Measurements from ENCODE around the gene MAP3K7.

The MAP3K7 gene

DNA sequence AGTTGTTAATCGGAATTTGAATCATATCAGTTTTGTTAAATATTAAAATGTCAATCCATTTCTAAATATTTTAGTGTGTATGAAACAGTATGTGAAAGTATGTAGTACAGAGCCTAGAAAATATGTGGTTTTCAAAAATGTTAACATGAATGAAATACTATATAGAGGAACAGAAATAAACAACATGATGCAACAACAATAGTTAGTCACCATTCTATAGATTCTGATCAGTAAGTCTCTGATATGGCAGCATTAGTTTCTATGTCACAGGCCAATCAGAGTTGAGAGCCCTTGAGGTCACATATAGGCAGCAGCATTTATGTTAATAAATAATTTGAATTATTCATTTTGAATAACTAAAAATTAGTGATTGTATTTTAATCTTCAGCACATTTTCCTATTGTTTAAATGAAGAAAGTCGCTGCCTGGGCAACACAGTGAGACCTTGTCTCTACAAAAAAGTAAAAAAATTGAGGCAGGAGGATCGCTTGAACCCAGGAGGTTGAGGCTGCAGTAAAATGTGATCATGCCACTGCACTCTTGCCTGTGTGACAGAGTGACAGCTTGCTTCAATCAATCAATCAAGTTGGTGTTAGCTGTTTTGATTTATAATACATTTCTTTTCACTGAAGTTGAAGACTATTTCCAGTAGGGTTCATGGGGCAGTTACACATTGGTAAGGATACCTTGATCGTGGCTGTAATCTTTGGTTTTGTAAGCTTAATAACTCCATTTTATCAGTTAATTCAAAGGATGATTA, 11.5 kb upstream of the MAP3K7 start:
- no peaks in the 10 kb centered on the region for H3K4me1 ChIP-seq (ENCODE audit: insufficient read depth, low read length)
- H3K9ac ChIP-seq (ENCODE audit: low read depth, low read length): no peak overlapping the region
- 0 out of 2 replicates have a peak, but pooled peaks cover 3% of the 10 kb centered on the region for H3K27me3 ChIP-seq (ENCODE audit: insufficient read depth, low read length)
- H3K36me3 ChIP-seq (ENCODE audit: insufficient read depth, low read depth, low read length): no peaks in the 10 kb centered on the region
- H3K27ac ChIP-seq (ENCODE audit: low read length): no peak overlapping the region
- no peaks in the 10 kb centered on the region for H3K9me3 ChIP-seq (ENCODE audit: insufficient read depth, low read depth, low read length)
- H3K4me3 ChIP-seq (ENCODE audit: low read length): no peak overlapping the region

DNA sequence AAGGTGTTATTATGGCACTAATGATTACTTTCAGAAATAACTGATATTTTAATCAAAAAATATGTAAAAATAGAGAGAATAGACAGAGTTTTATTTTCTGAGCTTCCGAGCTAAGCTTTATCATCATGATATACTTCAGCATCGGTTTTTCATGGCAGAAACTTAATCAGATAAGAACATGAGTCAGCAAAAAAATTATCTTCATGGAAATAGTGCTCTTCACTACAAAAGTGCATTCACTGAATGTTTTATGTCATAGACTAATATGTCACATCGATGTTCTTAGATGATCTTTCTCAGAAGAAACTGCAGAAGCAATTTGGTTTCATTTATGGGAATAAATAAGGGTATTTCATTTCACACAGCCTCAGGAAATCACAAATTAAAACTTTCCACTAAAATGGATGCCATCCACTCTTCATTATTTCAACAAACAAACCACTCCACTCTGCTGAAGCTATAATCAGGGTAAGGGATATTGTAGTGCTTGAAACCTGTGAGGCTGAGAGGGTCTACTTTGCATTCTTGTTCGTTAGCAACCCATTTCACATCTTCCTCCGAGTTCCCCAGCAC, 10.2 kb upstream of the MAP3K7 start:
- H3K36me3 ChIP-seq (ENCODE audit: insufficient read depth, low read depth, low read length): no peaks in the 10 kb centered on the region
- no peak overlapping the region for H3K27ac ChIP-seq (ENCODE audit: low read length)
- no peak overlapping the region for H3K9ac ChIP-seq (ENCODE audit: low read depth, low read length)
- no peaks in the 10 kb centered on the region for H3K9me3 ChIP-seq (ENCODE audit: insufficient read depth, low read depth, low read length)
- no peaks in the 10 kb centered on the region for H3K4me1 ChIP-seq (ENCODE audit: insufficient read depth, low read length)
- H3K27me3 ChIP-seq (ENCODE audit: insufficient read depth, low read length): 0 out of 2 replicates have a peak, but pooled peaks cover 3% of the 10 kb centered on the region
- no peak overlapping the region for H3K4me3 ChIP-seq (ENCODE audit: low read length)

DNA sequence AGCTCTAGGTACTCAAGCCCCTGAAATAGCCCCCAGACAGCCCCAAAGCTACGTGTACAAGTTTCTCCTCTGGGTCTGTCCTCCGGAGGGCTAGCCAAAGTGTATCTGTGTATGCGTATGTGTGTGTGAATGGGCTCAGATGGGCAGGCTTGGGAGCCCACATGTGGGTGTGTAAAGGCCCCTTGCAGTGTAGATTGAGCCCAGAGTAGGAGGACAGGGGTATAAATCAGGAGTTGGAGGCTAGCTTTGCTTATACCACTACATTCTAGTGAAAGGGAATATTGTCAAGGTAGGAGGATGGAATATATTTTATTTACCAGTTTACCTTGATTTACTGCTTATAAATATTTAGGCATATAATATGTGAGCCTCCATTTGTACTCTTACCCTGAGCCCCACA, 9.0 kb upstream of the MAP3K7 start:
- H3K4me3 ChIP-seq (ENCODE audit: low read length): no peak overlapping the region
- H3K27ac ChIP-seq (ENCODE audit: low read length): no peak overlapping the region
- no peaks in the 10 kb centered on the region for H3K36me3 ChIP-seq (ENCODE audit: insufficient read depth, low read depth, low read length)
- no peaks in the 10 kb centered on the region for H3K9me3 ChIP-seq (ENCODE audit: insufficient read depth, low read depth, low read length)
- no peak overlapping the region for H3K9ac ChIP-seq (ENCODE audit: low read depth, low read length)
- H3K27me3 ChIP-seq (ENCODE audit: insufficient read depth, low read length): 0 out of 2 replicates have a peak, but pooled peaks cover 3% of the 10 kb centered on the region
- no peaks in the 10 kb centered on the region for H3K4me1 ChIP-seq (ENCODE audit: insufficient read depth, low read length)

DNA sequence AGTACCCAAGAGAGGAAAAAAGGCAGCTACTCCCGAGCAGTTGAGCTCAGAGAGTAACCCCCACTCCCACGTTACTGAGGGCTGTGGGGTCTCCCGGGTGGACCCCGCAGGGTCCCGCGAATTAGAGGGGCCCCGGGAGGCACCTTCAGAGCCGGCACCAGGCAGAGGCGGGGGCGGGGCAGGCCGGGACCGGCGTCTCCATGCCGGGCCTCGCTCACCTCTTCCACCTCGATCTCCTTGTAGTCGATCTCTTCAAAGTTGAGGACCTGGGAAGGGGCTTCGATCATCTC, 381 bp downstream of the MAP3K7 start:
- Histone ChIP-seq H3K27ac (ENCODE audit: low read length) (peak overlapping the region; percentile 54), H3K27me3 (ENCODE audit: insufficient read depth, low read length) (peaks cover 19% of the 10 kb centered on the region; the same call in 1 of the 2 replicates), H3K4me3 (ENCODE audit: low read length) (peak overlapping the region; percentile 85), H3K9ac (ENCODE audit: low read depth, low read length) (peak overlapping the region; percentile 86), H3K36me3 (ENCODE audit: insufficient read depth, low read depth, low read length) (no peaks in the 10 kb centered on the region), H3K9me3 (ENCODE audit: insufficient read depth, low read depth, low read length) (no peaks in the 10 kb centered on the region), H3K4me1 (ENCODE audit: insufficient read depth, low read length) (no peaks in the 10 kb centered on the region; the same call in 1 of the 2 replicates)

DNA sequence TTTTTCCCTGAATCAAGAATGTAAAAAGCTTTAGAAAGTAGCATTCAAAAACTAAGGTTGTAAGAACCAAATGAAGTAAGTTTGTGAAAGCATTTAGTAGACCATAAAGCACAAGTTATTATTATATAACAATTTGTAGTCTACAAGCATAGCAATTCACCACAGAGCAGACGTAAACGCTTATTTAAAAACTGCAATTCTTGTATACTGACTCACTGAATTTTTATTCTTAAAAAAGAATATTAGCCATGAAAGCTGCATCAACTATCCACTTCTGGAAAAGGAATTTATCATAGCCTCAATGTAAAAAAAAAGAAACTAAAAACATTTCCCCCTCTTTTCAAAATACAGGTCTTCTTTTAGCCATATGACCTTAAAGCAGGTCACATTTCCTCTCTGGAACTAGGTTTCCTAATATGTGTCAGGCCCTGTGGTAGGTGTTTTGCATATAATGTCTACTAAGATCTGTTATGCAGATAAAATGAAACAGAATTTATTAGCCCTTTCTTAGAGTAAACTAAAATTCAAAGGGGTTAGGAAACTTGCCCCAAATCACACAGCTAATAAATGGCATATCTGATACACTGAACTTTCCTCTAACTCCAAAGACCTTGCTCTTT, 2.1 kb downstream of the MAP3K7 start:
- H3K36me3 ChIP-seq (ENCODE audit: insufficient read depth, low read depth, low read length): no peaks in the 10 kb centered on the region
- no peak overlapping the region for H3K9ac ChIP-seq (ENCODE audit: low read depth, low read length)
- H3K9me3 ChIP-seq (ENCODE audit: insufficient read depth, low read depth, low read length): no peaks in the 10 kb centered on the region
- H3K27me3 ChIP-seq (ENCODE audit: insufficient read depth, low read length): peaks cover 18% of the 10 kb centered on the region; the same call in 1 of the 2 replicates
- peak overlapping the region; percentile 85; the same call in 1 of the 2 replicates for H3K4me3 ChIP-seq (ENCODE audit: low read length)
- H3K27ac ChIP-seq (ENCODE audit: low read length): no peak overlapping the region
- no peaks in the 10 kb centered on the region; the same call in 1 of the 2 replicates for H3K4me1 ChIP-seq (ENCODE audit: insufficient read depth, low read length)

DNA sequence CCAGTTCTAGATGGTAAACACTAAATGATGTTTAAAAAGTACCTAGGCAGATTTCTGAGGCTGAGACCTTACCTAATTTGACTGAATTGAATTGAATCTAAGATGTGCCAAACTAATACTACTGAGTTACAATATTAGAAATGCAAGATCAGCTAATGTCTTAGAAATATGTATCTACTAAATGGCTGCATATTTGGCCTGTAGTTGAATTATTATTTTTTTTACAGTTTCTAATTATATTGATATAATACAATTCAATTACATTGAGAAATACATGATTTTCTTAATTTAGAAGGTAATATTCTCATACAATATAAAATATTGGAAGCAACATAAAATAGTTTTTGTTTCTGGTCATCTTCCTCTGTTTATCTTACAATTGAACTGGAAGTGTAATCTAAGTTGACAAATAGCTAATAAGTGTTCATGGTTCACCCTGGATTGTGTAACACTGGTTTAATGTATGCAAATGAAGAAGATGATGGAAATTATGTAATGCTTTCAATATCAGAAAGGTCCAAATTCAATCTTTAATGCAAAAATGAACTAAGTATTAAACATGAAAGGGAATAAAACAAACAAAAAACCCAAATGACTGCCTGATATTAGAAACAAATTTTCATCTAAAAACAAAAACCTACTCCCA, 2.9 kb downstream of the MAP3K7 start:
- Histone ChIP-seq H3K4me1 (ENCODE audit: insufficient read depth, low read length) (no peaks in the 10 kb centered on the region; the same call in 1 of the 2 replicates), H3K9me3 (ENCODE audit: insufficient read depth, low read depth, low read length) (no peaks in the 10 kb centered on the region), H3K4me3 (ENCODE audit: low read length) (no peak overlapping the region), H3K36me3 (ENCODE audit: insufficient read depth, low read depth, low read length) (no peaks in the 10 kb centered on the region; the same call in 1 of the 2 replicates), H3K9ac (ENCODE audit: low read depth, low read length) (no peak overlapping the region), H3K27me3 (ENCODE audit: insufficient read depth, low read length) (peaks cover 10% of the 10 kb centered on the region; the same call in 1 of the 2 replicates), H3K27ac (ENCODE audit: low read length) (no peak overlapping the region)

DNA sequence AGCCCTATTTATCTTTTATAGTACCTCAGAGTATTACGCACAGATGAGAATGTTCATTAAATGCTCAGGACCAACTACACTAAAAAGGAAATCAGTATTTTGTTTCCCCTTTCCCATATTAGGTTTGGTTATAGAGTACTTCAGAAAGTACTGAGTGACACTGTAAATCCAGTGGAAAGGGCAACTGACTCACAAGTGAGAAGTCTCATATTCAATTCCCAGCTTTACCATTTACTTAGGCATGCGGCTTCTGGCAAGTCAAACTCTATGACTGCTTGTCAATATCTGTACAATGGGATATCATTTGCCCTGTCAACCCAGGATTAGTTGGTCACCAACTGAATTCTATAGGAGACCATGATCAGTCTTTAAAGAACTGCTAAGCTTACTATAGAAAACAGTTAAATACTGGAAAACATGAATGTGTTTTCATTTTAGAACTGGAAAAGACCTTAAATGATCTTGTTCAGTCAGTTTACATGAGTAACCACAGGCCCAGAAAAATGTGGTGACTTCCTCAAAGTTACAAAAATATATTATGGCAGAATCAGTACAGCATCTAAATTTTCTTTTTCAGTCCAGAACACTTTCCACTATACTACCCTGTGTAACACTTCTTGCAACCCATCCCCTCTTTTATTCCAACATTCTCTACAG, 3.6 kb downstream of the MAP3K7 start:
- no peaks in the 10 kb centered on the region; the same call in 1 of the 2 replicates for H3K4me1 ChIP-seq (ENCODE audit: insufficient read depth, low read length)
- H3K9me3 ChIP-seq (ENCODE audit: insufficient read depth, low read depth, low read length): no peaks in the 10 kb centered on the region
- no peak overlapping the region for H3K9ac ChIP-seq (ENCODE audit: low read depth, low read length)
- H3K27me3 ChIP-seq (ENCODE audit: insufficient read depth, low read length): peaks cover 3% of the 10 kb centered on the region; the same call in 1 of the 2 replicates
- H3K27ac ChIP-seq (ENCODE audit: low read length): no peak overlapping the region
- no peak overlapping the region for H3K4me3 ChIP-seq (ENCODE audit: low read length)
- H3K36me3 ChIP-seq (ENCODE audit: insufficient read depth, low read depth, low read length): peaks cover 3% of the 10 kb centered on the region

DNA sequence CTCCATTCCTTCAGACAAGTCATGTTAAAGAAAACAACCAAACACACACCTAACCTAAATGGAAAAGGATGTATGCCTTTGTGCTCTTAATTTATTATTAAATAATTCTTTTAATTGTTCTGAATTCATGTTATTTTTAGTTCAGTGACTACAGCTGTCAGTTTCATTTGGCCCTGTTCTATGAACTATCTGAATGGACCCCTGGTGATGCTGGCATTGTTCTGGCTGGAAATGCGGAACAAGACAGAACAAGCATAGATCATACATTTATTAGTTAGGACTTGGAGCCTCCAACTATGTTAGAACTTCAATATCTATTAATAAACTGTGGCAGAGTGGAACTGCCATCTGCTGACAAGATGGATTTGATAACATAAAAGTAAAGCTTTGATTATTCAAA, 5.7 kb downstream of the MAP3K7 start:
- no peak overlapping the region for H3K9ac ChIP-seq (ENCODE audit: low read depth, low read length)
- H3K4me3 ChIP-seq (ENCODE audit: low read length): no peak overlapping the region
- no peaks in the 10 kb centered on the region for H3K9me3 ChIP-seq (ENCODE audit: insufficient read depth, low read depth, low read length)
- peaks cover 6% of the 10 kb centered on the region for H3K4me1 ChIP-seq (ENCODE audit: insufficient read depth, low read length)
- no peak overlapping the region for H3K27ac ChIP-seq (ENCODE audit: low read length)
- peaks cover 3% of the 10 kb centered on the region for H3K36me3 ChIP-seq (ENCODE audit: insufficient read depth, low read depth, low read length)
- no peaks in the 10 kb centered on the region; the same call in 1 of the 2 replicates for H3K27me3 ChIP-seq (ENCODE audit: insufficient read depth, low read length)

DNA sequence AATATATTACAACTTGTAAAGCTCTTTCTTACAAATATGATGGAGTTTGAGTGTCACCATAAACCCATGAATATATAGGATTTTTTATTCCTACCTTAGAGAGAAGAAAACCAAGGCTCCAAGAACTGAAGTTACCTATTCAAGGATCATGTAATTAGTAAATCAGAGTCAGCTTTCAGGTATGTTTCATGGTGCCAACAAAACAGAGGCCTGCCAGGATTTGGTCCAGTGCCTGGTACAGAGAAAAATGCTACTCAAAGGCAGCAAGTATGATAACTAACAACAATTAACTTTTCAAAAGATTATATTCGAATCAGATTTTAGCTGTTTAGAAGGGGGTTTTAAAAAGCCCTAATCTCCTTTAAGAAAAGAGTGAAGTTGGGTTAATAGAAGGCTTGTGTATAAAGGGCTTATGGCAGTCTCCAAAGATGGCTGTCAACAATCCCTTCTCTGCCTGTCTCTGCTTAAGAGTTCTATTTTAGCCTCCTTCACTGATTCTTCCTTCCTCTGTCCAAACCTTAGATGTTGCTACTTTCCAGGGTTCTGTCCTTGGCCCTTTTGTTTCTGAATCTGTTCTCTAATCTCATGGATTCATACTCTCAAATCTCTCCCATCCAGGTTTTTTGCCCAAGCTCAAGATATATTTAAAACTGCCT, 7.8 kb downstream of the MAP3K7 start:
- Histone ChIP-seq H3K27ac (ENCODE audit: low read length) (no peak overlapping the region), H3K9ac (ENCODE audit: low read depth, low read length) (no peak overlapping the region), H3K9me3 (ENCODE audit: insufficient read depth, low read depth, low read length) (no peaks in the 10 kb centered on the region), H3K4me3 (ENCODE audit: low read length) (no peak overlapping the region), H3K4me1 (ENCODE audit: insufficient read depth, low read length) (peaks cover 6% of the 10 kb centered on the region; the same call in 1 of the 2 replicates), H3K27me3 (ENCODE audit: insufficient read depth, low read length) (no peaks in the 10 kb centered on the region; the same call in 1 of the 2 replicates), H3K36me3 (ENCODE audit: insufficient read depth, low read depth, low read length) (peaks cover 3% of the 10 kb centered on the region)

DNA sequence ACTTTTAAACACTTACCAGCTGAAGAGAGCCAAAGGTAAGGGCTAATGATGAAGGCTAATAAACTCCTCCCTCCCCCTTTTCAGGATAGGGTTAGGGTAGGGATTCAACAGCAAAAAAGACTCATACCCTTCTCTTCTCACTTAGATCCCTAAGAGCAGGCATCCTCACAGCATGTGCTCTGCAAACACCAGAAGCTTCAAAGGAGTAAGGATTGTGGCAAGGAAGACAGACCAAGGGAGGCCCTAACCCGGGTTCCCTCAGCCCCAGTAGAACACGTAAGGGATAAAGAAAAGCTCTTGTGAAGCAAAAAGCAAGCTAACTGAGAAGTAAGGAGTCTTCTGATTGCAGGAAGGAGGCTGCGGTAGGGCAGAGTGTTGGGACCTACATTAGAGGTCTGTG, 11.6 kb downstream of the MAP3K7 start:
- H3K27me3 ChIP-seq (ENCODE audit: insufficient read depth, low read length): no peaks in the 10 kb centered on the region; the same call in 1 of the 2 replicates
- no peak overlapping the region for H3K9ac ChIP-seq (ENCODE audit: low read depth, low read length)
- H3K36me3 ChIP-seq (ENCODE audit: insufficient read depth, low read depth, low read length): peaks cover 7% of the 10 kb centered on the region
- H3K9me3 ChIP-seq (ENCODE audit: insufficient read depth, low read depth, low read length): no peaks in the 10 kb centered on the region
- H3K4me1 ChIP-seq (ENCODE audit: insufficient read depth, low read length): peaks cover 6% of the 10 kb centered on the region; the same call in 1 of the 2 replicates
- H3K4me3 ChIP-seq (ENCODE audit: low read length): no peak overlapping the region
- H3K27ac ChIP-seq (ENCODE audit: low read length): no peak overlapping the region

DNA sequence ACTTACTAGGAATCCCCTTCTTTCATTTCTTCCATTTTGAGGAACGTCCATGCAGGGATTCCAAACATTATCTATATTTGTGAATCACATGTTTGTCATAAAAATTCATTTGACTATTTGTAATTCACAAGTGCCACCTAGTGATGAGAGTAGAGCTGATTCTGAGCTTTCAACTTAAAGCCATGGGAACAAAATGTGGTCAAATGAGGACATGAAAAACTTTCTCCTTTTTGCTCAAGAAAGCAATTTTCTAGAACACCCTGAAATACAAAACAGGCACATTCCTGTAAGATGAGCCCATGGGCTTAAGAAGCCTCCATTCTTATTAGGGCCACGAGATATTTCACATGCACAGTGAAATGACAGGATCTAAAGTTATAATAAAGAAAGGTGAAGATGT, 12.3 kb downstream of the MAP3K7 start:
- H3K4me3 ChIP-seq (ENCODE audit: low read length): no peak overlapping the region
- H3K9me3 ChIP-seq (ENCODE audit: insufficient read depth, low read depth, low read length): no peaks in the 10 kb centered on the region
- no peaks in the 10 kb centered on the region; the same call in 1 of the 2 replicates for H3K27me3 ChIP-seq (ENCODE audit: insufficient read depth, low read length)
- peaks cover 7% of the 10 kb centered on the region for H3K36me3 ChIP-seq (ENCODE audit: insufficient read depth, low read depth, low read length)
- H3K4me1 ChIP-seq (ENCODE audit: insufficient read depth, low read length): peaks cover 6% of the 10 kb centered on the region; the same call in 1 of the 2 replicates
- H3K27ac ChIP-seq (ENCODE audit: low read length): no peak overlapping the region
- H3K9ac ChIP-seq (ENCODE audit: low read depth, low read length): no peak overlapping the region
